GM08714 (cell line): ENCODE results near the gene PSMD13.
"Not testable (repeated sequence)": the region's sequence is repeated elsewhere in the genome, so short reads cannot be mapped to it uniquely, and the experiment has no call there.

ENCODE experiments used
- H3K4me3 ChIP-seq: fragments of 200-500 bp; sonication (Bioruptor generic); 2 replicates; pipeline ENCODE4 v1.5.1; 2014; ENCODE audit warnings: mild to moderate bottlenecking, low read length, inconsistent platforms
- ZNF274 ChIP-seq: IDR thresholded peaks from 2 replicates; pipeline ENCODE4 v1.6.1; 2012; ENCODE audit warnings: mild to moderate bottlenecking, low read depth, low read length

The PSMD13 gene

DNA sequence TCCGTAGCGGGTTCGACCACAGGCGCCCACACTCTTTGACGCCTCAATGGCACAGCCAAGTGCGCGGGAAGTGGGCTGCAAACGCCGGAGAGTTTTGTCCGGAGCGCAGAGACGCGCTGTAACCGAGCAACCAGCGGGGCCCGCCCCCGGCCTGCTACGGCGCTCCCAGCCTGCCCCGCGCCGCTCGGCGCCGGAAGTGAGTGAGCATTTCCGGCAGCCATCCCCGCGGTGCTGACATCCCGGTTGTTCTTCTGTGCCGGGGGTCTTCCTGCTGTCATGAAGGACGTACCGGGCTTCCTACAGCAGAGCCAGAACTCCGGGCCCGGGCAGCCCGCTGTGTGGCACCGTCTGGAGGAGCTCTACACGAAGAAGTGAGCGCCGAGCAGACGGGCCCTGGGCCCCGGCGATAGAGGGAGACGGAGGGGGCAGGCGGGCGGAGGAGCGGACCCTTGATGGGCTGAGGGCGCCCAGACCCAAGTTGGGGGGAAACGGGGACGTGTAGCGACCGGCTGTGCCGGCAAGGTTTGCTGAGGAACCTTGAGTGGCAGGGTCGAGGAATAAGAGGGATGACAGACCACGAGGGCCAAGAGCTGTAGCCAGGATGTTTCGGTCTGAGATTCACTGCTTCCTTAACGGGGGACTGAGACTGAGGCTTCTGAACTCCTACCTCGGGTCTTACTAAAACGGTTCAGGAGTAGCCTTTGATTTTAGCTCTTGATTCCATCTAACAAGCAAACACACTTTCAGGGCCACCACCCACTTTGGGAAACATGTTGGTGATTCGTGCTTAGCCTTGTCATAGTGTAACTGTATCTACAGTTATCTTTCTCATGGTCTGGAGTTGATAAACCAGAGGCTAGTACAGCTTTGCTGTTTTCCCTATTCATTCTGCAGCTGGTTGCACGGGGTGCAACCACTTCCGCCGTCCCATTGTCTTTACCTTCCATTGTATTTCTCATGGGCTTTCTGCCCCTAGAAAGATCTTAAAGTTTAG is at the start of gene PSMD13:
Gene PSMD13, plus strand, starts transcription at position 203 of the 994 bp plus-strand sequence. Its CDS starts 74 bp downstream, at position 277.
- peak within 1 kb of the TSS; percentile 99 for H3K4me3 ChIP-seq
- no peak for TF ChIP-seq ZNF274

DNA sequence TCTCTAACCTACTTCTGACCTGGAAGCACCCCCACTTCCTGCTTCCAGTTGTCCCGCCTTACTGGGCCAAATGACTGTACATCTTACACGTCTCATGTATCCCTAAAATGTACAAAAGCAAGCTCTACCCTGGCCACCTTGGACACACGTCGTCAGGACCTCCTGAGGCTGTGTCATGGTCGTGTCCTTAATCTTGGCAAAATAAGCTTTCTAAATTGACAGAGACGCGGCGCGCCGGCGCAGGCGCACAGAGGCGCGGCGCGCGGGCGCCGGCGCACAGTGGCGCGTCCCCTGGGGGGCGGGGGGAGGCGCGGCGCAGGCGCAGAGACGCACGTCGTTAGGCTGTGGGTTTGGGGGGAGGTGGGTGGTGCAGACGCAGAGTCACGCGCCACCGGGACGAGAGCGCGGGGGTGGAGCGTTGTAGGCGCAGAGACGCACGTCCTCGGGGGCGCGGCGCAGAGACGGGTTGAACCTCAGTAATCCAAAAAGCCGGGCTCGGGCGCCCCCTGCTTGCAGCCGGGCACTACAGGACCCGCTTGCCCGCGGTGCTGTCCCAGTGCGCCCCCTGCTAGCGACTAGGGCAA is 47.5 kb upstream of the PSMD13 start:
- peak overlapping the region; percentile 56; the same call in 1 of the 2 replicates for H3K4me3 ChIP-seq

DNA sequence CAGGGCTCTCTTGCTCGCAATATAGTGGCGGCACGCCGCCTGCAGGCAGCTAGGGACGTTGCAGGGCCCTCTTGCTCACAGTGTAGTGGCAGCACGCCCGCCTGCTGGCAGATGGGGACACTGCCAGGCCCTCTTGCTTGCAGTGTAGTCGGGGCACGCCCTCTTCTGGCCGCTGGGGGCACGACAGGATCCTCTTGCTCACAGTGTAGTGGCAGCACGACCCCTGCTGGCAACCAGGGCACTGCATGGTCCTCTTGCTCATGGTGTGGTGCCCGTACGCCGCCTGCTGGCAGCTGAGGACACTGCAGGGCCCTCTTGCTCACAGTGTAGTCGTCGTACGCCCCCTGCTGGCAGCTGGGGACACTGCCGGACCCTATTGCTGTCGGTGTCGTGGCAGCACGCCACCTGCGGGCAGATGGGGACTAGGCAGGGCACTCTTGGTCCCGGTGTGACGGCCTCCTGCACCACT is 46.9 kb upstream of the PSMD13 start:
- not testable (repeated sequence) for H3K4me3 ChIP-seq

DNA sequence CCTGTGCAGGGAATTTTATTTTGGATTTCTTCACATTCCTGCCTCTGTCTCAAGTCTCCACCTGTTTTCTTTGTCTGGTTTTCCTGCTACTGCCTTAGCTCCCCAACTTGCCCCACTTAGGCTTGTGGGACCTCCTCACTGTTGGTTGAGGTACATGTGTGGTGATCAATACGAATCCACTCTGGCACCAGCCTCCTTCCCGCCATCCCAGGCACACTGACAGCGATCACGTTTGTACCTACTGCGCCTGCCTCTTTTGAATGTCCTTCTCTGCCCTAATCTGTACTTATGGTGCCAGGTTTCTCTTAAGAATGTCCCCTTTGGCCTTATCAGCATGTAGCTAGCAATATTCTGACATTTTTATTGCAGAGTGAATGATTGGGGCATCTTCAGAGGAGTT is 46.2 kb upstream of the PSMD13 start:
- not testable (repeated sequence) for H3K4me3 ChIP-seq

DNA sequence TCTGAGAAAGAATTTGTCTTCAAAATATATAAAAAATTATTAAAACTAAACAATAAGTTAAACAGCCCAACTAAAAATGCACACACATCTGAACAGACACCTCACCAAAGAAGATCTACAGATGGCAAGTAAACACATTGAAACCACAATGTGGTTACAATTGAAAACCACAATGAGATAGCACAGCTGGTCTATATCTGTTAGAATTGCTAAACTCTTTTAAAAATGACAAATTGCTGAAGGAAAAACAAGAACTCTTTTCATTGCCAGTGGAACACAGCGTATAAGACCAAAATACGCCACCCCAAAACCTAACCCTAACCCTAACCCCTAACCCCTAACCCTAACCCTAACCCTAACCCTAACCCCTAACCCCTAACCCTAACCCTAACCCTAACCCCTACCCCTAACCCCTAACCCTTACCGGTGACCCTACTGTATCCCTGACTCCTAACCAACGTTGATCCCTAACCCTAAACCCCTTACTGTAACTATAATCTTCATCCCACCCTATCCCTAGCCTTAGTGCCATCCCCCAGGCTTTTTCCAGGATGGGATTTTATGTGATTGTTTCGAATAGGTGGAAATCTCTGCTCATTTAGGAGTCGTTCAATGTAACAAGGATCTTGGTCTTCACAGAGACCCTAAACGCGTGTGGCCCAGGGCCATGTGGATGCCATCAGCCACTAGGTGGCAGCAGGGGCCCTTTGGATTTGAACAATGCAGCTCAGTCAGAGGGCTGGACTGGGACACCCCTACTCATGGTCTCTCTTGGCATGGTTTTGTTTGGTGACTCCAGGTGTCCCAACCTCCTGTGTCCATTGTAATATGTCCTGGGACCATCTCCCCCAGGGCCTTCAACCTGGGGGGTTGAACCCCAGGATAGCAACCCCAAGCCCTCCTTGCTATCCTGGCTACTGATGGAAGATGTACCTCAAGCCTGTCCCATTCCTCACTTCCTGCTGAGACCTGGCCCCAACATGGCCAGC is 45.0 kb upstream of the PSMD13 start:
- H3K4me3 ChIP-seq, result not testable (repeated sequence)

DNA sequence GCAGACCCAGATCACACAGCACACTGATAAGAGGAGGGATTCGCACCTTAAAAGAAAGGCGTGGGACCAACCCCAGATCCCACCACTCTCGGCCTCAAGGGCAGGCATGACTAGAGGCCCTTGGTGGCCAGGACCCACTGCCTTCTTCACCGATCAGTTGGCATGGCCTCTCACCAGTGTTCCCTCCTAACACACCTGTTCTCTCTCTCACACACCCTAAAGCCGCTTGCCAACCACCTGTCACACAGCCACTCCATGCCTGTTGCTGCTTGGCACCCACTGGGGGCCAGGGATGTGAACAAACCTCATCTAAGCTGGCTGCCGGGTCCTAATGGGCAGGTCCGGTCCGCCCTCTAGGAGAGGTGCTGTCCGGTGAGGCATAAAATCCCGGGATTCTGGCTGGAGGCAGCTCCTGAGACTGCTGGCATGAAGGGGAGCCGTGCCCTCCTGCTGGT is 44.1 kb upstream of the PSMD13 start, which contains the start of gene SCGB1C1:
Gene SCGB1C1, plus strand, starts transcription at position 405 of the 455 bp plus-strand sequence. Its CDS starts 22 bp downstream, at position 427.
- not testable (repeated sequence) for H3K4me3 ChIP-seq

DNA sequence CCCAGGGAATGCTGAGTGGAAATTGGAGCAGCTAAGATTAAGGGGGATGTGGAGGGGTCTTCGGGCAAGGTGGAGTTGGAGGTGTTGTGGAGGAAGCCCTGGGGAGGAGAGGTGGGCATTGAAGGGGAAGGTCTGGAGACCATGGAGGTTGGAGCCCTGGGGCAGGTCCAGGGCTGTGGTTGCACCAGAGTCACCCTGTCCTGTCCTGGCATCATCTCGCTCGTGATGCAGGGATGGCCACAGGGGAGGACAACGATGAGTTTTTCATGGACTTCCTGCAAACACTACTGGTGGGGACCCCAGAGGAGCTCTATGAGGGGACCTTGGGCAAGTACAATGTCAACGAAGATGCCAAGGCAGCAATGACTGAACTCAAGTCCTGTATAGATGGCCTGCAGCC is 43.3 kb upstream of the PSMD13 start:
- H3K4me3 ChIP-seq, result not testable (repeated sequence)

DNA sequence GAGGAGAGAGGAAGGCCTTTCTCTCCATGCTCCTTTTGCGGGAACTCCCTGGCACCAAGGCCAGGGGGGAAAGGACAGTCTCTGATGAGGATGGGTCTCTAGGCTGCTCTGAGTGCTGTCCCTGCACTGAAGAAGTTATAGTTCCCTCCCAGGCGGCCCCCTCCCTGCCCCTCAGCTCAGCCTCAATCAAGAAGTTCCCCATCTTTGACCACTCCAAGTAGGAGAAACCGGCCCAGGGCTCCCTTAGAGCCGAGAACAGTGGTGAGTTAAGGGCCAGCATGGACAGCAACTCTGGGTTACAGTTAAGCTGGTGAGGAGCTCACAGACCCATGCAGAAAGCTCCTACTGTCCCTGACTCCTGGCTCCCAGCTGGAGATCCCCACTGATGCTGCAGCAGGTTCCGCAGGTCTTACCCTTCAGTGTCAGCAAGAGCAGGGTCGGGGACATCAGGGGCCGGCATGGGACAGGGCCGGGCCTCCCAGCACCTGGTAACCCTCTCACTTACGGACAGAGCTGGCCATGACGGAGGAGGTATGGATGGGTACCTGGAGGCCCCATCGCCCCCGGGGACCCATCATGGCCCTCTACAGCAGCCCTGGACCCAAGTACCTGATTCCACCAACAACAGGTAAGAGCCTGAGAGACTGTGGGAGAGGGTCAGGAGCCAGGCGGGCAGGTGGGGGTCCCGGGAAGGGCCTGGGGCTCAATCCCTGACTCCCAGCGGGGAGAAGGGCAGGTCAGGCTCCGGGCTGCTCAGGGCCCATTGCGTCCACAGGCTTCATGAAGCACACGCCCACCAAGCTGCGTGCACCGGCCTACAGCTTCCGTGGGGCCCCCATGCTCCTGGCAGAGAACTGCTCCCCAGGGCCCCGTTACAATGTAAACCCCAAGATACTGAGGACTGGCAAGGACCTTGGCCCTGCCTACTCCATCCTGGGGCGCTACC is 39.7 kb upstream of the PSMD13 start:
- H3K4me3 ChIP-seq, result no peak overlapping the region
- TF ChIP-seq ZNF274, result no peak

DNA sequence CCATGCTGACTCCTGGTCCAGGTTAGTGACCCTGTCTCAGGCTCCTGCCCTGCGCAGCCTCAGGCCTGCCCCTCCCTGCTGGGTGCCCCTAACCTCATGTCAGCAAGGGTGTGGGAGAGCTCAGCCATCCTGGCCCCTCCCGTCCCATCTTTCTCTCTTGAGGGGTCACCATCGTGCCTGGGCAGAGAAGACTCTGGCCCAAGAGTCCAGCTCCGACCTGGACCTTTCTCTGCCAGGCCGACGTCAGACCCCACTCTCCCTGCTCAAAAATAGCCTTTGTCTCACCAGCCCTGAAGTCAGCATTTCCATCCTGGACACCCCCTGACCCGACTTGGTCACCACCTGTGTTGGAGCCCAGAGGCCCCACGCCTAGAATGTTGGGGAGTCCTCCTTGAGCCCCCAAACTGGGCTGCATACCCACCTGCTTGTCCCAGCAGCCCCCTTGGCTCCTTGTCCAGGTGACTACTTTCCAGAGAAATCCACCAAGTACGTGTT is 39.0 kb upstream of the PSMD13 start:
- no peak for TF ChIP-seq ZNF274
- H3K4me3 ChIP-seq, result no peak overlapping the region

DNA sequence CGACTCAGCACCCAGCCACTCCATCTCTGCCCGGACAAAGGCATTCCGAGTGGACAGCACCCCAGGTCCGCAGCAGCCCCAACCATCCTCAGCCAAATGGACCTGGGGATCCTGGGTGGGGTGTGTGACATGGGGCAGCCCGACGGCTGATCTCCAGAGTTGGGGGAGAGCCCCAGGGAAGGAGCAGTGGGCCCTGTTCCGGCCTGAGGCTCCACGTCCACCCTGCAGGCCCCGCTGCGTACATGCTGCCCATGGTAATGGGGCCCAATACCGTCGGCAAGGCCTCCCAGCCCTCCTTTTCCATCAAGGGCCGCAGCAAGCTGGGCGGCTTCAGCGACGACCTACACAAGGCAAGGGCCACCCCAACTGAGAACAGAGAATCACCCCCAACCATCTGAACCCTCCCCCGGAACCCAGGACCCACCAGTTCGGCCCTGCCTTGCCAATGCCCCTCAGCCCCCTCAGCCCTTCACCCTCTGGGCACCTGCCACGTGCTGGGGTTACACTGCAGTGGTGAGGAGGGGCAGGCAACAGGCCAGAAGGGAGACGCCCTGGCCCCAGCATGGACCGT is 38.5 kb upstream of the PSMD13 start:
- H3K4me3 ChIP-seq, result no peak overlapping the region
- no peak for TF ChIP-seq ZNF274

DNA sequence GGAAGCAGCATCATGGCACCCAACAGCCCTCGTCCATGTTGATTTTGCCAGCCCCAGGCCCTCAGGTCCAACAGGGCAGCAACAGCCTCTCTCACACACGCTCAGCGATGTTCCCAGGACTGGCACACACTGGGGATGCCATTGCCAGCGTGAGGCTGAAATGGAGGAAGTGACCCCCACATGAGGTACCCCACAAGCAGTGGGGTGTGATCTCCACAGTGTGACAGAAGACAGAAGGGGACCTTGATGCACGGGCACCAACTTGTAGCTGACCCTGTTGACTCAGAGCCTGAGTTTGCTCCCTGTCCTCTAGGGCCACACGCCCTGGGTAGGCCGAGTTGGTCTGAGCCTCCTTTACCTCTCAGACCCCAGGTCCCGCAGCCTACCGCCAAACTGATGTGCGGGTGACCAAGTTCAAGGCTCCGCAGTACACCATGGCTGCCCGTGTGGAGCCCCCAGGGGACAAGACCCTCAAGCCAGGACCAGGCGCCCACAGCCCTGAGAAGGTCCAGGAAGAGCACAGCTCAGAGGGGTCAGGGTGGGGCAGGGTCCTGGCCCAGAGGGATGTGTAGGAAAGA is 37.7 kb upstream of the PSMD13 start:
- TF ChIP-seq ZNF274, result no peak
- H3K4me3 ChIP-seq, result no peak overlapping the region

DNA sequence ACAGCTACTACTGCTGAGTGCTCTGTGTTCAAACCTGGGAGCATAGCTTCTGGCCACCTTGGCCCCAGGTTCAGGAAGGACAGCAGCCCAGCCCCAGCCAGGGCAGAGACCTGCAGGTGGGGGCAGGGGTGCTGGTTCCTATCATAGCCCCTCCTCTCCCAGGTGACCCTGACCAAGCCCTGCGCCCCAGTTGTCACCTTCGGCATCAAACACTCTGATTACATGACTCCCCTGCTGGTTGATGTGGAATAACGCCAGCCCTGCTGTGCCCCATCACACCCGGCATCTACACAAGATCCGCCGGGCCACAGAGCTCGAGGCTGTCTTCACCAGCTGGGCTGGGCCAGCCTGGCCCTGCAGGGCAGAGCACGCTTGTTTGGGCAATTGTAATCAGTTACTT is 37.0 kb upstream of the PSMD13 start:
- TF ChIP-seq ZNF274, result no peak

More for the DNA sequence above, 37.0 kb upstream of the PSMD13 start:
- H3K4me3 ChIP-seq, result no peak overlapping the region
